HG03095 (cell line): ENCODE results near the gene FBXO17.

Experiments
- ATAC-seq: cut with Tn5 transposase; IDR thresholded peaks from one replicate; pipeline ENCODE4 v1.9.1; 2021; ENCODE audit warnings: moderate library complexity; ENCODE audit not compliant: unreplicated experiment

FBXO17 gene

GRCh38 chr19:38918526-38918925, 57.0 kb downstream of the FBXO17 start:
- no peak for ATAC-seq

GRCh38 chr19:38917921-38918491, 57.5 kb downstream of the FBXO17 start:
- no peak for ATAC-seq

DNA sequence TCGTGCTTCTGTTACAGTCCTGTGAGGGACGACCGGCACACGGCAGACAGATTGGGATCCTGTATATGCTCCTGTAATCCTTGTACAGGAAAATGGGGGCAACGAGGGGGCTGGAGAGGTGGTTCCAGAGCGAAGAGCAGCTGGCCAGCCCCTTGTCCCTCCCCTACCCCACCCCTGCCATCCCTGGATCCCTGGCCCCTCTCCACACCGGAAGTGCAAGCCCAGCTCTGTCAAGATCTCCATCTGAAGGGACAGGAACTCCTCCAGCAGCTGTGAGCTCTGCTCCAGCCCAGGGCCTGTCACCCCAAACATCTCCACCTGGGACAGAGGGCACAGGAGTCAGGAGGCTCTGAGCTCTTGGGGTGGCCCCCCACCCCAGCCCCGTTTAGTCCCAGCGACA, 58.0 kb downstream of the FBXO17 start:
- no peak for ATAC-seq

- no peak for ATAC-seq
These were observed 59.9 kb downstream of the FBXO17 start for GRCh38 chr19:38915329-38916321.

GRCh38 chr19:38913958-38914357, 61.6 kb downstream of the FBXO17 start:
- no peak for ATAC-seq

GRCh38 chr19:38912600-38913514, 62.7 kb downstream of the FBXO17 start:
- no peak for ATAC-seq

DNA sequence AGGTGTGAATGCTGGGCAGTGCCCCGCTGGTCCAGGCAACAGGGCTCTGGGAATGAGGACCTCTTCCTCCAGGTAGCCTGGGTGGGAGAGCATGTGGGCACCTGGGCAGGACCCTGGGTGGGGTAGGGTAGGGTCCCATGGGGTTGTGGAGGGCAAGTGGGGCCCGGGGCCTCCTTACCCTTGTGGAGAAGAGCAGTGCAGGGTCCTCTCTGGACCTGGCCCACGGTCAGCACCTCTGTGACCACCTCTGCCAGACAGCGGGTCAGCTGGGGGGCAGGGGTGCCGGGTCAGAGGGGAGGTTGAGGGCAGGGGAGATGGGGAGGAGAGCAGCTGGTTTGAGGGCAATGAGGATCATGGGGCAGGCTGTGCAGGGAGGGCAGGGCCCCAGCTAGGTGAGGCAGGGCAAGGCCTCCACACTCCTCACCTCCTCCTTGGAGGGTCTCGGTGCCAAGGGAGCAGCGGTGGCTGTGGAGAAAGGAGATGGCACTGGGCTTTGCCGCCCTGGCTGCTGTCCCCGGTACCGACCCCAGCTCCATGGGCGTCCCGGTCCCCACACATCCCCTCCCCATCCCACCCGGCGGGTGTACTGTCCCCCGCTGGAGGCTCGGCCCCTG, 64.0 kb downstream of the FBXO17 start:
- ATAC-seq, result no peak

DNA sequence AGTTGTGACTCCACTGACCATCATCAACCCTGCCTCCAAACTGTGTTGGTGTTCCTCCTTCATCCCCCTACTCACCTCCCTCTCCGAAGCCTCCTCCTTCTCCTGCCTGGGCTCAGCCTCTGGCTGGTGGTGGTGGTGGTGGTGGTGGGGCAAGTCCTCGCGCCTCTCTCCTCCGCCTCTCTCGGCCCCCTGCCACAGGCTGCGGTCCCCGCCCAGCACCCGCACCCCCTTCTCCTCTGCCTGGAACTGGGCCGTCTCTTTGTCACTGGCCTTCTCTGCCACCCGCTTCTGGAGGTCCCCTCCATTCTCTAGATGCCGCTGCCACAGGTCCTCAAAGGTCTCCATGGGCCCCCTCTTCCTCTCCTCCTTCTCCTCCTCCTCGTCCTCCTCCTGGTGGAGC, 65.1 kb downstream of the FBXO17 start:
- ATAC-seq, result no peak

DNA sequence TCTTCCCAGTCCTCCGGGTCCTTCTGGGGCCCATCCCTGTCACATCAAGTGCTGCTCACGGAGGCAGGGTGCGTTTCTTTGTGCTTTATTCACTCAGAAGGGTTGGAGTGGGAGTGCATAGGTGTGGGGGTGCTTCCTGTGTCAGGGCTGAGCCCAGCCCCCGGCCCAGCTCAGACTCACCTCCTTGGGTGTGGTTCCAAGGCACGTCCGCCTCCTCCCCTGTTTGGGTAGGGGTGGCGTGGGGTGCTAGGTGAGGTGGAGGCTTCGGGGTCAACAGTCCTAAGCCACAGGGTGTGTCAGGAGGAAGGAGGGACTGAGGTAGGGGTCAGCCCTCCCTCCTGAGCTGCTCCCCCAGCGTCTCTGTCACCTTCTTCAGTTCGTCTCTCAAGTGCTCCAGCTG, 66.6 kb downstream of the FBXO17 start:
- ATAC-seq, result no peak

- no peak for ATAC-seq
These were observed 67.9 kb downstream of the FBXO17 start for GRCh38 chr19:38907670-38908069.

DNA sequence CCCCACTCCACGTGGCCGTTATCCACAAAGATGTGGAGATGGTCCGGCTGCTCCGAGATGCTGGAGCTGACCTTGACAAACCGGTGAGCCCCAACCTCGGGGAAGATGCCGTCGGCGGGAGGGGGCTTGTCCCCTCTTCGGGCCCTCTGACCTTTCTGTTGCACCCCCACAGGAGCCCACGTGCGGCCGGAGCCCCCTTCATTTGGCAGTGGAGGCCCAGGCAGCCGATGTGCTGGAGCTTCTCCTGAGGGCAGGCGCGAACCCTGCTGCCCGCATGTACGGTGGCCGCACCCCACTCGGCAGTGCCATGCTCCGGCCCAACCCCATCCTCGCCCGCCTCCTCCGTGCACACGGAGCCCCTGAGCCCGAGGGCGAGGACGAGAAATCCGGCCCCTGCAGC, 68.3 kb downstream of the FBXO17 start:
- ATAC-seq, result no peak

DNA sequence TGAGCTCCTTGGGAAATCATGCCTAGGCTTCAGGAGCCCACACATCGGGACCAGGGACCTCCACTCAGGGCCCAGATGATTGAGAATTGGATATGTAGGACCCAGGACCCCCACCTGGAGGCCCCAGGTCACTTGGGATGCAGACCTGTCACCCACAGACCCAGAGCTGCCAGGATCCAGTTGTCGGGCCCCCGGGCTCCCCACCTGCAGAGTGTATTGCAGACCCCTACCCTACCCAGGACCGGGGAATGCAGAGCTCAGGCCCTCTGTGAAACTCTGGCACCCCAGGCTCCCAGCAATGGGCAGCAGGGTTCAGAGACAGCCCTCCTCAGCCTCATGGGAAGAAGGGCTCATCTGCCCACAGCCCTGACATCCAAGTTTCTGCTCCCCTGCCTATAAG, 69.9 kb downstream of the FBXO17 start:
- ATAC-seq, result no peak

GRCh38 chr19:38904581-38905539, 70.7 kb downstream of the FBXO17 start:
- no peak for ATAC-seq

- no peak for ATAC-seq
These were observed 73.9 kb downstream of the FBXO17 start for GRCh38 chr19:38901683-38902082.

- no peak for ATAC-seq
These were observed 74.8 kb downstream of the FBXO17 start for GRCh38 chr19:38900743-38901190.

DNA sequence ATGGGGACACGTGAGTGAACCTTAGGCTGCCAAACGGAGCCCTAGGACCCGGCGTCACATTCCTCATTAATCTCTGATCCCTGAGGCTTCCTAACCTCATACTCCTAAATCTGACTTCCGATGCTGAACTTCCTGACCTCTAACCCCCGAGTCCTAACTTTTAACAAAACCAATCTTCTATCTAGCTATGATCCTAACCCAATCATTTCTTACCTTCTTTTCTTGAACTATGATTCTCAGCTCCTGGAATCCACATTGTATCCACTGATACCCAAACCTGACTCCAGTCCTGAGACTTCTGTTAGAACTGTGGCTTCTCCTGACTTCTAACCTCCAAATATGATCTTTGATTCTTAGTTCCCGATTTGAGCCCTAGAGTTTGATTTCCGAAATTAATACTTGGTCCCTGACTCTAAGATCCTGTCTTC, 75.3 kb downstream of the FBXO17 start:
- ATAC-seq, result no peak

- ATAC-seq, result peak; percentile 83
These were observed 75.9 kb downstream of the FBXO17 start, which contains the start of the genes NFKBIB and SIRT2 for GRCh38 chr19:38899447-38900201. Gene NFKBIB (plus strand): TSS chr19:38899969. CDS start chr19:38900033, 64 bp downstream. Gene SIRT2 (minus strand): TSS chr19:38899618. CDS start chr19:38899521, 97 bp downstream.

DNA sequence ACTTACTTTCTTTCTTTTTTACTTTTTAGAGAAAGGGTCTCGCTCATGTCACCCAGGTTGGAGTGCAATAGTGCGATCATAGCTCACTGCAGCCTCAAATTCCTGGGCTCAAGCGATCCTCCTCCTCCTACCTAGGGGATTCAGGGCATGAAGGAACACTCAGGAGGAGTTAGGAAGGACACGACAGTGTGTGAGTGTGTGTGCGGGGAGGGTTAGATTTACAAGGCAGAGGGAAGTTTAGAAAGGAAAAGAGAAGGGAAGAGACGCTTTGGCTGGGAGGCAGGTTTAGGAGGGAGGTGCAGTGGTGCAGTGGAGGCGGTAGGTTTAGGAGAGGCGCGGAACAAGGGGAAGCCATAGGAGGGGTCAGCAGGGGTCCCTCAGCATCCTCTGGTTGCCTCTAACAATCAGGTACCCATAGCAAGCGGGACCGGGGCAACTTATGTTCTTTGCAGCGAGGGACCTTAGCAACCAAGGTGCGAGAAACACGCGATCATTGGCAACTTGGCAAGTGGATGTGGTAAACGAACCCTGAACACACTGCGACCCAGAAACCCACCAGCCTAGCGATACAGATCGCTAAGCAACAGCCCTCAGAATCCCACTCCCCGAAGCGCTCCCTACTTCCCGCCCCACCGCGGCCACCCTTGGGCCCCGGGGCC, 76.6 kb downstream of the FBXO17 start:
- no peak for ATAC-seq
